HG03039 (cell line): Measurements from ENCODE around the gene ABHD17C.

Experiments used
- ATAC-seq: cut with Tn5 transposase; IDR thresholded peaks from one replicate; pipeline ENCODE4 v1.9.1; 2021; ENCODE audit warnings: mild to moderate bottlenecking, moderate library complexity; ENCODE audit not compliant: unreplicated experiment

ABHD17C gene

DNA sequence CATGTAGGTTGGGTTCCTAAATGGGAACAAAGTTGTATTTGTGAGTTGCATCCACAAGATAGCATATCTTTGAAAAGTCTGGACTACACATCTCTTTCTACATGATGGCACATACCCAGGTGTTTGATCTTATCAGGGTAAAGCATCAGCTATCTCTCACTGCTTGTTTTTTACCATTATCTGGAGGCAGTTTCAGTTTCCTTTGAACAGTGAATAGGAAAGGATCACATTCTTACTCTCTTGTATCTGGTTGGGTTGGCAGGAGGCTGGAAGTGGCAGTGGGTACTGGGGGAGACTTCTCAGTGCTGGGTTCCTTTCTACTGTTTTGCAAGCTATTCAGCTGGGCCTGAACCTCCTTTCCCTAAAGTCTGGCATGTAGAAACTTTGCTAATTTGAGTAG, 88.2 kb downstream of the ABHD17C start:
- no peak for ATAC-seq

DNA sequence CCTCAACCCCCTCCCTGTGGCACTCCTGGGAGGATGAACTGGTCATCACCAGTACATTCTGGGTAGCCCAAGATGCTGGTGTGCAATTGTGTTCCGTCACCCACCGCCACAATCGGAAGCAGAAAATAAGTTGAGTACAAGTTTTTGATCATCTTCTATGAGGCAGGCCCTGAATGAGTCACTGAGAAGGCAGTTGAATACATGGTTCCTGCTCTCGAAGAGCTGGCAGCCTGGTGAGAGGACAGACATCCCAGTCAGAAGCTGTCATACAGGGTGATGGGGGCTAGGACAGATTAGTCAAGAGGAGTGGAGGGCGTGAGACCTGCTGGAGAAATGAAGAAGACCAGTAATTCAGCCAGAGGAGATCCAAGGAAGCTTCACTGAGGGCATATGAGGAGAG, 90.2 kb downstream of the ABHD17C start:
- ATAC-seq, result no peak

DNA sequence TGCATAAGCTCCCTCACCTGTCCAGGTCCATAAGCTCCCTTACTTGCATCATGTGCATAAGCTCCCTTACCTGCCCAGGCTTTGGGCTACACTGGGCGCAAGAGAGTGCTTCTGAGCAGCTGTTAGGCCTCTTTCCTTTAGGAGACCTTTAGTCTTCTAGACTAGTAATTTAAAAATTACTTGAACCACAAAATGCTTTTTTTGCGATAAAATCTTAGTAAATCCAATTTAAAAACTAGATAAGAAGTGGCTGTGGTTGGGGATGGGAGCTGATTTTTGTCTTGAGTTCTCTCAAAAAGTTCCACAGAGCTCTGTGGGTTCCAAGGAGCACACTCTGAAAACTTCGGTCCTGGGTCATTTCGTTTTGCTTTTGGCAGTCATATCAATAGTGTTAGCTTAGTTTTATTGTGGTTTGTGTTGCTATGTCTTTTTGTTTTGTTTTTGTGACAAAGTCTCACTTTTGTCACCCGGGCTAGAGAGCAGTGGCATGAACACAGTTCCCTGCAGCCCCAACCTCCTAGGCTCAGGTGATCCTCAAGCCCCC, 90.8 kb downstream of the ABHD17C start:
- ATAC-seq, result no peak

DNA sequence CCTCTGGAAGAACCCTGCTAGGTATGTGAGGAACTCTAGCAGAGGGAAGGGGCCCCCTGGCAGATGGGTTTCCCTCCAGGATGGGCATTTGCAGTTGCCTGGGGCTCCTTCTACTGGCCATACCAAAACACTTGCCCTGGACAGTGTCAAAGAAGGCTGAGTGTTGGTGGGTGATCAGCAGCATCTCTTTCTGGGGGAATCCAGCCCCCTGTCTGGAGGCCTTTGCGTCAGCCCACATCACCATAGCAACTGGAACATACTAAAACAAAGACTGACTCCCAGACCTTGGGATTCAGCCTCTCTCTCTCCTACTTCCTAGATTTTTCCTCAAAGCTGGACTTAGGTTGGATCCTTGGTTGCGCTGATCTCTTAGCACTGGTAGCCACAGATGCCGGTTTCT, 92.2 kb downstream of the ABHD17C start:
- no peak for ATAC-seq

DNA sequence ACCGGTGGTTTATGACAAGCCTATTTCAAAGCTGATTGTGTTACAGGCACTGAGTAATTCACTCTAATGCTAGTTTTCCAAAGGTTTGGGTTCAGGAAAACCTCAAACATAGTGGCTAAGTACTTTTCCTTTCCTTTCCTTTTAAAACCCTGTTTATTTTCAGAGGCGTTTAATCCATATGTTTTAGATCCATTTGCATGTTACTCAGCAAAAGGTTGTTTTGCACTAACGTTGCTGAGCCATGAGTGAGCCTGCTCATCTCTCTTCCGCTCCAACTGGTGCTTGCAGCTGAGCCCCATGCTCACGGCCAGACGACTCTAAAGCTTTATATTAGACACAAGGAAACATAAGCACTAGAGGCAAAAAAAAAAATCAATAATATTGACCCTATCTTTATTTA, 93.4 kb downstream of the ABHD17C start:
- no peak for ATAC-seq

DNA sequence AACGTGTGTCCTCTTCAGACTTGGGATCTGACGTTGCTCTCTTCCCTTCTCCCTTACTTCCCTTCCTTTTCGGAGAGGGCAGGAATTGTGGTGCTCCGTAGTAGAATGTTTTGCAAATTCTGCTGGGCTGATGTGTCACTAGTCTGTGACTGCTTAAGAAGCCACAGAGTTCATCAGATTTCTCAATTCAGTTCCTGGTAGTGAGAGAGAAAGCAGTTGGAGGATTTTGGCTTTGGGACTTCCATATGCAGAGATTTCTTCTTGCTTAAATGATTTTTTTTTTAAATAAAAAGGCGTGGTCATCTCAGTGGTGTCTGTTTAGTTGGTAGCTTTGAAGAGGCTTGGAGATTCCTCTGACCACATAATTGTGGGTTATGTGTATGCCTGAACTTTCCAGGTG, 94.2 kb downstream of the ABHD17C start:
- ATAC-seq, result no peak

DNA sequence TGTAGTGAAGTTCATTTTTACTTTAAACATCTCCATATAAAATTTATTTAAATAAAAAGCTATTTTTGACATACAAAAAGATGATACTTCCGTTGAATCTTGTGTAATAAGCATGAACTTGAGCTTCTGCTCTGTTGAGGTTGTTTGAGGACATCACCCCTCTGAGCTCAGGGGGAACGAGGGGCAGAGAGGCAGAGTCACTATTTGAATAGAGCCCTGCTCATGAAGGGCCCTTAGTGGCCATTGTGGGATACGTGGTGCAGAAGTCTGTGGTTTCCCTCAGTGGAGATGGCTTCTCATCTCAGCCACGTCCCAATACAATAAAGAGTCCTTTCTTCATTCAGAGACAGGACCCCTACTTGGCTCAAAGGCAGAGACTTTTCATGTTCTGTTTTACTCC, 94.7 kb downstream of the ABHD17C start:
- ATAC-seq, result no peak

DNA sequence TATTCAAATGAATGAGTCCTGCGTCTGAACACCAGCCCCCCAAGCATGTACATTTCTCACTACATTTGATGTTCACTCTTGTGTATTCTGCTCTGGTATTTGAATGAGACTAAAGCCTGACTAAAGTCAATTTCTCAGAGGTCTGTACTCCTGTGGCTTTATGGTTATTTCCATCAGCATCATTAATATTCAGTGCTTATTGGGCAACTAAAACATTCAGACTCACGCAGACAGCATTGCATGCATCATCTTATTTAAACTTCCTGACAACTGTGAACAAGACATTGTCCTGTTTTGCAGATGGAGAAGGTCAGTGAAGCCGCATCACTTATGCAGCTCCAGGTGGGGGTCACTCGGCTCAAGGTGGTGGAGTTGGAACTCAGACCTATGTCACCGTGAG, 95.1 kb downstream of the ABHD17C start:
- no peak for ATAC-seq

DNA sequence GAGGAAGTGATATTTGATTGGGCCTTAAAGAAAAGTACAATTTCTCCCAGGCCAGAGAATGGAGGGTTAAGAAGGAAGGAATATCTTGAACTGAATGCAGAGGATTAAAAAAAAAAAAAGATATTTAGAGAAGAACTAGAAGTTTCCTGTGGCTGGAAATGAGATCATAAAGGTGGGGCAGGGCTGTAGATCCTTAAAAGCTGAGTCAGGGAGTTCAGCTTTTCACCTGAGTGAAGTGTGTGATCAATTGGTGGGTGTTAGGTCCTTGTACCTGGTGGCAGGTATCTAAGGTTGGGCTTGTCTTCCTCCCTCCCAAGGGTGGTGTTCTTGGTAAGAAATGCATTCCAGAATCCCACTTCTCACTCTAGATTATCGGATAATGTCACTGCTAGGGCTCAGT, 95.9 kb downstream of the ABHD17C start:
- ATAC-seq, result no peak

DNA sequence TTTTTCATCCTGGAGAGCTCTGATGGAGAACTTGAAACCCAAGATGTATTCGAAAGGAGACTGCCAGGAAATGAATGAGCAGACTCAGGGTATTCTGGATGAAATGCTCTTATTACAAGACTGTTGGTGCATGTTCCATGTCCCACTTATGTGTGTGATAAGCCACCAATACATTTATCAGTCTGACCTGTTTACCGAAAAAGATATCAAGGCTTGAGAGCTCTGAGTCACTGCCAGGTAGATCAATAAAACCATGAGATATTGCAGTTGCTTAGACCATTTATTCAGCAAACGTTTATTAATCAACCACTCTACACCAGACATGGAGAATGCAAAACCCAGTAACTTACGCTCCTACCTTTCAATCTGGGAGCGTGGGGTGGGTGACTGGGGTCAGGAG, 101.3 kb downstream of the ABHD17C start:
- no peak for ATAC-seq

DNA sequence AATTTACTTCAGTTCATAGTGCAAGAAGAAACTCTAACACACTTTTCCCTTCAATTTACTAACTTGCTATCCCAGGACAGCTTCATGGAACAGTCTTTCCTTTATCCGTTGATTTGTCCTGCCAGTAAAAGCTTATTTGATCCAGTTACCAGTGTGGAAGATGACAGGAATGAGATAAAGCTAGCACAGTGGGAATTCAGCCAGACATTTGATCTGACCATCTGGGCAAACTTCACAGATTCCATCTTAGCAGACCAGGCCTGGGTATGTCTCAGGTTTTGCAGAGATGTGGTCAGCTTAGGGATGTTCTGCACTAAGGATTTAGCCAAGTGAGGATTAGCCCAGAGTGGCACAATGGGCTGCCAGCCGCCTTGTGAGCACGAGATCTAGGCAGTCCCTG, 103.8 kb downstream of the ABHD17C start:
- ATAC-seq, result no peak

DNA sequence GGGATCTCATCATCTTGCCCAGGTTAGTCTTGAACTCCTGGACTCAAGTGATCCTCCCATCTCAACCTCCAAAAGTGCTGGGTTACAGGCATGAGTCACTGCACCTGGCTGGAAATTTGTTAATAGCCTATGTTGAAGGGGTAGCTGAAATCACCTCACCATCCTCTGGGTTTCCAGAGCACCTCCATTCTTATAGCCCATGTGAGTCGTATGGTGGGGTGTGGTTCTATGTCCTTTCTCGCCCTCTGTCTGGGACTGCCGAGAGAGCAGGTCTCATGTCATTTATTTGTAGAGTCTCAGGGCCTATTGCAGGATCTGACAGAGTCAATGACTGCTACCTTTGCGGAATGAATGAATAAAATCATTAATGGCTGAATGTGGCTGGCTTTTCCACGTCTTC, 105.0 kb downstream of the ABHD17C start:
- no peak for ATAC-seq

DNA sequence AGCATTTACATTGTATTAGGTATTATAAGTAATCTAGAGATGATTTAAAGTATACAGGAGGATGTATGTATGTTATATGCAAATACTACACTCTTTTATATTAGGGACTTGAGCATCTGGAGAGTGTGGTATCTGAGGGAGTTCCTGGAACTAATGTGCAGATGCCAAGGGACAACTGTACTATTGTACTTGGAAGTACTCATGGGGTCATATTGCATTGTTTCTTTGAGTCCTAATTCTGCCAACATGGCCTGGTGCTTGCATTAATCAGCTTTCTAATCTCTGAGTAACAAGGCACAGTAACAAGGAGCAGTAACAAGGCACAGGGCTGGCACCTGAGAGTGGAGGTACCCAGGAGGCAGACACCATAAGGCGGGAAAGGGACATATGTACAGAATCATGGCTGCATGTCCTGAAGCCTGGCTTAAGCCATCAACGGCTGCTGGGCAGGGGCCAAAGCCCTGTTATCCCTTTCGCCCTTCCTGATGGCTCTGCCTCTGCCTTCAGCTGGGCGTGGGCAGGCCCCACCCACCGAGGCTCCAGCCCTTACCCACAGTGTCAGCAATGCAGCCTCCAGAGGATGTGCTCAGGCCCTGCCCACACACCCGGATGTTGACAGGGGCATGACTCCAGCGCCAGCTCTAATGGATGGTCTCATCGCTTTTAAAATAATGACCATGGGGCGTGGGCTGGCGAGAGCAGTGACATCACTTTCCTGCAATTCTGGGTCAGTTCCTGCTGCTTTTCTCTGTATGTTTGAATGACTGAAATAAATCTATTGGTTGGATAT, 107.0 kb downstream of the ABHD17C start:
- ATAC-seq, result no peak

DNA sequence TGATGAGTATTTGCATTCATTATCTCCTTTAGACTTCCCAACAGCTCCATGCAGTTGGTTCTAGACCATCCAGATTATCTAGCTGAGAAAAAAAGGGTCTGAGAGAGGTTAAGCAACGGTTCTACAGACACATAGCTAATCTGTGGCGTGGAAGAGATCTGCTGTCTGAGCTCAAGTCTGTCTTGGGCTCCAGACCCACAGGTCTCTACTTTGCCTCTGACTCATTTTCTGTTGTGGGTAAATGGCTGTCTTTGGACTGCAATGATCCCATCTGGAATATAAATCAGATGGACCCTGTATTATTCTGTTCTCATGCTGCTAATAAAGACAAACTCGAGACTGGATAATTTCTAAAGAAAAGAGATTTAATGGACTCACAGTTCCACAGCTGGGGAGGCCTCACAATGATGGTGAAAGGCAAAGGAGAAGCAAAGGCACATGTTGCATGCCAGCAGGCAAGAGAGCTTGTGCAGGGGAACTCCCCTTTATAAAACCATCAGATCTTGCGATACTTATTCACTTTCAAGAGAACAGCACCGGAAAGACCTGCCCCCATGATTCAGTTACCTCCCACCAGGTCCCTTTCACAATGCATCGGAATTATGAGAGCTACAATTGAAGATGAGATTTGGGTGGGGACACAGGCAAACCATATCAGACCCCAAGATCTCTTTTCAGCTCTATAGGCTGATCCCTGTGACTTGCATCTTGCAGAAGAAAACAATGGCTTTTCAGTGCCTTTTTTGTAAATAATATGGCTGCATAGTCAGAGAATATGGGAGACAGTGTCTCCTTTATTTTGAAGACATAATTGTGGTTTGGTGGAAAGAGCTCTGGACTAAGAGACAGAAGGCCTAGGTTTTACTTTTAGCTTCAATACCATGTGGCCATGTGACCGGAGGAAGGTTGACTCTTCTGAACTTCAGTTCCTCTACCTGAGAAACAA, 108.7 kb downstream of the ABHD17C start:
- no peak for ATAC-seq

DNA sequence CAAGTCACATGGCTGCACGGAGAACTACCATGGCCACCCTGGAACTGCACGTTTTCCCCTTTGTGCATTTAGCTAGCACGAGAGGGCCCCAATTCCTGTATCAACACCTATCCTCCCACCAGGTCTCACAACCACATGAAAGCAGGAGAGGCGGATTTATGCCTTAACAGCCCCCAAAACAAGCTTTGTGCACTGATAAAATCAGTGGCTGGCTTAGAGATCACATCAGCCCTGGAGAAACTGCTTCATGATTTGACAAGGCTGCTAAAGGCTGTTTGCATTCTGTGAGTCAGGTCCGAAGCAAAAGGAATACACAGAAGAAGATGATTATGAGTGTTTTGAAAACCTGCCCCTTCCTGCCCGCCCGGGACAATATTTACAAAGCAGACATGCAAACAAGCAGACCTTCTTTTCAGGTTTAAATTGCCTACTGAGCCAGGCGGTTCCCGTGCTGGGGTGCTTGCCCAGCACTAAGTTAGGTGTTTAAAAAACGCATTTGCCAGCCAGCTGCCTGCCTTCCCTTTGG, 109.9 kb downstream of the ABHD17C start:
- ATAC-seq, result no peak
